Esophagus squamous epithelium (tissue), 5 donors: ENCODE results near the gene POLK. TPM values are rescaled to one million over a fixed set of nuclear protein-coding genes. Genes with fewer than 3 reads are reported as not detected.
"Not testable (repeated sequence)": the region's sequence is repeated elsewhere in the genome, so short reads cannot be mapped to it uniquely, and the experiment has no call there.

Source experiments
- DNase-seq: peaks from one replicate; lab custom pipeline; 2025; lab: John Stamatoyannopoulos, UW
- H3K27ac ChIP-seq, 4 donors: fragments of 200-600 bp; sonication (generic); one replicate each; pipeline ENCODE4 v1.5.1; 2016 to 2019; ENCODE audit warnings: mild to moderate bottlenecking in 1 of 4
- H3K27me3 ChIP-seq, 4 donors: fragments of 200-600 bp; sonication (generic); 1 replicate in 3 of 4; 2 replicates in 1 of 4; pipeline versions ENCODE4 v1.5.1 to v1.6.0; 2017 to 2021; ENCODE audit warnings: antibody characterized with exemption in 1 of 4
- H3K36me3 ChIP-seq, 3 donors: fragments of 200-600 bp; sonication (generic); one replicate each; pipeline ENCODE4 v1.5.1; 2016 to 2019
- H3K4me1 ChIP-seq, 3 donors: fragments of 200-600 bp; sonication (generic); one replicate each; pipeline ENCODE4 v1.5.1; 2017 to 2019
- H3K4me3 ChIP-seq, 4 donors: fragments of 200-600 bp; sonication (generic); 1 replicate in 3 of 4; 2 replicates in 1 of 4; pipeline ENCODE4 v1.5.1; 2016 to 2019; ENCODE audit warnings: mild to moderate bottlenecking in 2 of 4, moderate library complexity in 1 of 4
- H3K9me3 ChIP-seq, 3 donors: fragments of 200-600 bp; sonication (generic); one replicate each; pipeline ENCODE4 v1.5.1; 2016 to 2019
- POLR2A ChIP-seq, 4 donors: fragments of 450-650 bp; IDR thresholded peaks; one replicate each; pipeline ENCODE4 v1.6.1; 2017; ENCODE audit warnings: antibody characterized with exemption in 4 of 4, mild to moderate bottlenecking in 4 of 4, moderate library complexity in 3 of 4
- WGBS, 2 donors: methylation state at CpG; one replicate each; pipeline ENCODE4 v1.1.5; 2018; 5-methylcytosine and 5-hydroxymethylcytosine counted together
- intact Hi-C: fragments of 100-400 bp; cut with DNase I; formaldehyde crosslinking; loops from one replicate; pipeline ENCODE4 v1.15.0; 2022
- total RNA-seq, 4 donors: library from RNA; depleted of rRNA; stranded (reverse); fragments of >200 nt; gene quantifications; one replicate each; pipeline ENCODE4 v1.1.0, GENCODE V29; 2016
- TF ChIP-seq, protein P1 (sequence below), 6 experiments: fragments of 450-650 bp in 4 of 6; fragments of 200-600 bp in 2 of 6; sonication (generic) in 2 of 6; IDR thresholded peaks; one replicate each; pipeline ENCODE4 v1.5.1; 2016 to 2019; ENCODE audit warnings: antibody characterized with exemption in 6 of 6, mild to moderate bottlenecking in 4 of 6, moderate library complexity in 4 of 6
- donor health status: DM: yes; HTN: yes; CAD: no.

Gene POLK
- total RNA-seq, 4 donors from 2014 or later = 8.6 to 27.5 (median 14.1) TPM

DNA sequence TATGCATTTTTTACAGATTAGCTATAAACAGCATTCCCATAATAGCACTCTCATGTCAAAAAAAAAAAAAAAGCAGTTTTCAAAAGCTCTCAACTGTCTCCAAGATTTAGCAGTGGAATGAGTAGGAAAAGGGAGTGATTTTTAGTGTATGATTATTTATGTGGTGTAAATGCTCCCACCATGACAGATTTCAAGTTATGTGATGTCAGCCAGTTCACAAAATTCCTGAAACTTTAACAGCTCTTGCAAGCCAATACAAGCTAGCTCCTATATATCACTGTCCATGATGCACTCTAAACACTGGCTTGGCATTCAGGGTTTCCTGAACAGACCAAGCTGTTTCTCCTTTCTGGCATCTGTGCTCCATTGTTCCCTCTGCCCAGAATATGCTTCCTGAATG is 91.7 kb downstream of the POLK start:
- no peaks in the 10 kb centered on the region for H3K4me1 ChIP-seq
- DNase-seq = no peak
- H3K27ac ChIP-seq = no peak overlapping the region
- H3K4me3 ChIP-seq = no peak overlapping the region
- no peak for TF ChIP-seq POLR2A (IDR thresholded peaks at IDR 0.05)
- TF ChIP-seq, protein P1, sequence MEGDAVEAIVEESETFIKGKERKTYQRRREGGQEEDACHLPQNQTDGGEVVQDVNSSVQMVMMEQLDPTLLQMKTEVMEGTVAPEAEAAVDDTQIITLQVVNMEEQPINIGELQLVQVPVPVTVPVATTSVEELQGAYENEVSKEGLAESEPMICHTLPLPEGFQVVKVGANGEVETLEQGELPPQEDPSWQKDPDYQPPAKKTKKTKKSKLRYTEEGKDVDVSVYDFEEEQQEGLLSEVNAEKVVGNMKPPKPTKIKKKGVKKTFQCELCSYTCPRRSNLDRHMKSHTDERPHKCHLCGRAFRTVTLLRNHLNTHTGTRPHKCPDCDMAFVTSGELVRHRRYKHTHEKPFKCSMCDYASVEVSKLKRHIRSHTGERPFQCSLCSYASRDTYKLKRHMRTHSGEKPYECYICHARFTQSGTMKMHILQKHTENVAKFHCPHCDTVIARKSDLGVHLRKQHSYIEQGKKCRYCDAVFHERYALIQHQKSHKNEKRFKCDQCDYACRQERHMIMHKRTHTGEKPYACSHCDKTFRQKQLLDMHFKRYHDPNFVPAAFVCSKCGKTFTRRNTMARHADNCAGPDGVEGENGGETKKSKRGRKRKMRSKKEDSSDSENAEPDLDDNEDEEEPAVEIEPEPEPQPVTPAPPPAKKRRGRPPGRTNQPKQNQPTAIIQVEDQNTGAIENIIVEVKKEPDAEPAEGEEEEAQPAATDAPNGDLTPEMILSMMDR (IDR thresholded peaks at IDR 0.05) = no peak
- peaks cover 0 to 30% (median 6%) of the 10 kb centered on the region in 3 donors for H3K36me3 ChIP-seq
- no peaks in the 10 kb centered on the region for H3K27me3 ChIP-seq
- H3K9me3 ChIP-seq = no peaks in the 10 kb centered on the region
- intact Hi-C loops = no loop called here

DNA sequence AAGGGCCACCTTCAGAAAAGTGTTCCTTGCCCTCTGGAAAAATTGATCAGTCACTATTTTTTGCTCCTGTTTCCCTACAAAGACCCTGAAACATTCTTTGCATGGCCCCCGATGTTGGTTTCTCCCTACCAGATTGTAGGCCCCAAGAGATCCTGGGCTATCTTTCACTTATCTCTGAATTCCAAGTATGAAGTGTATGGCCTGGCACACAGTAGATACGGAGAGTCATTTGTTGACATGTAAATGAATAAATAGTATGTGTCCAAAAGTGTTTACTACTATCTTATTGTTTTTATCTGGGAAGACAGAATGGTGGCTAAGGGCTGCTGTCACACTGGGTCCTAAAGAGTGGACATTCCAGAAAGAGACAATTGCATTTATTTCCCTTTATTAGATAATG is 92.1 kb downstream of the POLK start:
- WGBS, 2 donors = 78 to 88% methylated on average over 2 of the region's 2 CpGs
- no peaks in the 10 kb centered on the region for H3K4me1 ChIP-seq
- no peaks in the 10 kb centered on the region for H3K9me3 ChIP-seq
- H3K36me3 ChIP-seq = peaks cover 0 to 30% (median 6%) of the 10 kb centered on the region in 3 donors
- H3K27ac ChIP-seq = no peak overlapping the region
- DNase-seq = no peak
- intact Hi-C loops = no loop called here
- no peak overlapping the region for H3K4me3 ChIP-seq
- TF ChIP-seq POLR2A (IDR thresholded peaks at IDR 0.05) = no peak
- TF ChIP-seq, protein P1 (IDR thresholded peaks at IDR 0.05) = no peak
- H3K27me3 ChIP-seq = no peaks in the 10 kb centered on the region

DNA sequence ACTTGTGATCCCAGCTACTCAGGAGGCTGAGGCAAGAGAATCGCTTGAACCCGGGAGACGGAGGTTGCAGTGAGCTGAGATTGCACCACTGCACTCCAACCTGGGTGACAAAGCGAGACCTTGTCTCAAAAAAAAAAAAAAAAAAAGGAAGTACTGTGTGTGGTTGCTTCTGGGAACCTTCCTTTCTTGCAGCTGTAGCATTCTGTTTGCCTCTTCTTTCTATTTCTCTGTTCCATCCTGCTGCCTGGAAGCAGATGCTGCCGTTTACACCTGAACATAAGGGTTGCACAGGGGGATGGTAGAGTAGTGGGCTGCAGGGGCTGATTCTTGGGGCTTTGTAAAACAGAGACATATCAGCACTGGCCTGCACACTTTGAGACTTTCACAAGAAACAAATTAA is 95.7 kb downstream of the POLK start:
- Histone ChIP-seq H3K4me1 (peaks cover 6 to 19% (median 11%) of the 10 kb centered on the region in 3 donors), H3K36me3 (peaks cover 0 to 16% (median under 1%) of the 10 kb centered on the region in 3 donors)
- WGBS, 2 donors = 72 to 83% methylated on average over 5 of the region's 5 CpGs
- H3K9me3 ChIP-seq, H3K27me3 ChIP-seq, H3K27ac ChIP-seq, H3K4me3 ChIP-seq, DNase-seq, intact Hi-C loops: not testable (repeated sequence)

DNA sequence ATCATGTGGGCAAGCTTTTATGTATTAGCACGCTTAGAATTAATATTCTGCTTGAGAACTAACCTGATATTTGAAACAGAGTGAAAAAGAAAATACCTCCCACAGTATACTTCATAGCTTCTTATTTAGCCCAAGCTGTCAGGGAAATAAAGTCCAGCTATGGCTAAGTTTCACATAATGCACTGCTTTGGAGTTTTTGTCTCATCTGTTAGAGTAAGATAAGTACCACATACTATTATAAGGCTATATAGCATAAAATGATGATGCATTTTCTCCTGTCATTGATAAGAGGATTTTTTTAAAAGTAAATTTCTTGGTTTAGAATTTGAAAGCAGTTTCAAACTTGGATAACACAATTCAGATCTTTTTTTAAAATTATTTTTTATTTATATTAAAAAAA is 97.2 kb downstream of the POLK start:
- H3K27me3 ChIP-seq = no peaks in the 10 kb centered on the region
- peaks cover 6 to 20% (median 11%) of the 10 kb centered on the region in 3 donors for H3K4me1 ChIP-seq
- no peak for TF ChIP-seq POLR2A (IDR thresholded peaks at IDR 0.05)
- TF ChIP-seq, protein P1 (IDR thresholded peaks at IDR 0.05) = no peak
- WGBS, 2 donors = 87 to 95% methylated on average over 1 of the region's 1 CpG
- no peak overlapping the region for H3K27ac ChIP-seq
- peaks cover 0 to 1% (median 0%) of the 10 kb centered on the region in 3 donors for H3K36me3 ChIP-seq
- no peak overlapping the region for H3K4me3 ChIP-seq
- intact Hi-C loops = no loop called here
- no peaks in the 10 kb centered on the region for H3K9me3 ChIP-seq
- DNase-seq = no peak

DNA sequence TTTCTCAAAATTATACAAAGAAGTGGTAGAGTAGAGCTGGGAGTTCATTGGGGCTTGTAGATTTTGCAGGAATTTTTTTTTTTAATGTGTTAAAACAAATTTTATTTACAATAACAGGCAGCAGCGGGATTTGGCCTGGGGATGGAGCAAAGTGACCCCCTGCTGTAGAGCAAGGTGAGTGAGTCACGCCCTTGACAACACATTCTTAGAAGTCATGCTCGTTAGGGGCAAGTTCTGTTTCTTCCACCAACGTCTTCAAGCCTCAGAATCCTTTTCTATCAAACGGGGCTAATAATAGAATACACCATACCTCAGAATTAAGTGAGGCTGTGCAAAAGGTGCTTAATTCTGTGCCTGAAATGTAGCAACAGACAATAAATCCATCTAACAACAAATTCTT is 98.5 kb downstream of the POLK start:
- Histone ChIP-seq H3K4me3 (no peak overlapping the region), H3K36me3 (no peaks in the 10 kb centered on the region), H3K4me1 (peaks cover 6 to 20% (median 11%) of the 10 kb centered on the region in 3 donors), H3K27ac (no peak overlapping the region), H3K27me3 (no peaks in the 10 kb centered on the region), H3K9me3 (no peaks in the 10 kb centered on the region)
- DNase-seq = no peak
- WGBS, 2 donors = 78 to 89% methylated on average over 5 of the region's 5 CpGs
- intact Hi-C loops = no loop called here
- no peak for TF ChIP-seq POLR2A (IDR thresholded peaks at IDR 0.05)

DNA sequence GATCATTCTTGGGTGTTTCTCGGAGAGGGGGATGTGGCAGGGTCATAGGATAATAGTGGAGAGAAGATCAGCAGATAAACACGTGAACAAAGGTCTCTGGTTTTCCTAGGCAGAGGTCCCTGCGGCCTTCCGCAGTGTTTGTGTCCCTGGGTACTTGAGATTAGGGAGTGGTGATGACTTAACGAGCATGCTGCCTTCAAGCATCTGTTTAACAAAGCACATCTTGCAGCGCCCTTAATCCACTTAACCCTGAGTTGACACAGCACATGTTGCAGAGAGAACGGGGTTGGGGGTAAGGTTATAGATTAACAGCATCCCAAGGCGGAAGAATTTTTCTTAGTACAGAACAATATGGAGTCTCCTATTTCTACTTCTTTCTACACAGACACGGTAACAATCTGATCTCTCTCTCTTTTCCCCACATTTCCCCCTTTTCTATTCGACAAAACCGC is 99.2 kb downstream of the POLK start:
- peaks cover 6 to 20% (median 11%) of the 10 kb centered on the region in 3 donors for H3K4me1 ChIP-seq
- DNase-seq, H3K36me3 ChIP-seq, H3K27me3 ChIP-seq, H3K9me3 ChIP-seq, intact Hi-C loops: not testable (repeated sequence)
- H3K27ac ChIP-seq = peak overlapping the region in 1 of 4 donors; percentile 64
- 32 to 45% methylated on average over 11 of the region's 11 CpGs for WGBS, 2 donors
- peak overlapping the region; percentile 44 to 78 (median 54) for H3K4me3 ChIP-seq
